ENCODE measurements around the gene SUSD1.

DNA sequence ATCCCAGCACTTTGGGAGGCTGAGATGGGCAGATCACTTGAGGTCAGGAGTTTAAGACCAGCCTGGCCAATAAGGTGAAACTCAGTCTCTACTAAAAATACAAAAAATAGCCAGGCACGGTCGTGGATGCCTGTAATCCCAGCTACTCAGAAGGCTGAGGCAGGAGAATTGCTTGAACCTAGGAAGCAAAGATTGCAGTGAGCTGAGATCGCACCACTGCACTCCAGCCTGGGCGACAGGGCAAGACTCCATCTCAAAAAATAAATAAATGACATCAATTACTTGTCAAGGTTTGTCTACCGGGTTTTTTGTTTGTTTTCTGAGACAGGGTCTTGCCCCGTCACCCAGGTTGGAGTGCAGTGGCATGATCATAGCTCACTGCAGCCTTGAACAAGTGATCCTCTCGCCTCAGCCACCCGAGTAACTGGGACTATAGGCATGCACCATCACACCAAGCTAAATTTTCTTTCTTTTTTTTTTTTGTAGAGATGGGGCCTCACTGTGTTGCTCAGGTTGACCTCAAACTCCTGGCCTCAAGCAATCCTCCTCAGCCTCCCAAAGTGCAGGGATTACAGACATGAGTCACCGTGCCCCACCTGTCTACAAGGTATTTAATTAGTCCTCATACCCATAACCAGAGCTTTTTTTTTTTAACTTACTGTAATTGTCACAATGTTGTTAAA, 64.9 kb downstream of the SUSD1 start:
- TF ChIP-seq ZNF589 (CRISPR knock-in tag; conservative IDR thresholded peaks at IDR 0.05): no peak
- TF ChIP-seq YY1 (IDR thresholded peaks at IDR 0.05; ENCODE audit: insufficient read depth, insufficient replicate concordance, low read depth, low read length): no peak
- no peak for TF ChIP-seq ZKSCAN1 (IDR thresholded peaks at IDR 0.05; ENCODE audit: low read length)
- no peak for TF ChIP-seq ZBTB1 (CRISPR knock-in tag; IDR thresholded peaks at IDR 0.05; ENCODE audit: borderline replicate concordance)
- TF ChIP-seq ISX (CRISPR knock-in tag; conservative IDR thresholded peaks at IDR 0.05): no peak
- TF ChIP-seq AGO2 (optimal IDR thresholded peaks at IDR 0.05; ENCODE audit: low read depth, low read length): no peak

All from HepG2 (cell line).